HL-60 (cell line): Measurements from ENCODE around the gene CDH23.

Experiments
- DNase-seq, 2 experiments: peaks; one replicate each; pipeline ENCODE4 v3.0.0-alpha.2; 2010 to 2020; ENCODE audit warnings: low read depth in 1 of 2, low spot score in 1 of 2
- H3K27ac ChIP-seq: fragments of 250-450 bp; sonication (Bioruptor Pico); replicated peaks from 2 replicates; pipeline ENCODE4 v1.5.1; 2020; ENCODE audit warnings: mild to moderate bottlenecking, moderate library complexity
- H3K27me3 ChIP-seq: fragments of 250-450 bp; sonication (Bioruptor Pico); 2 replicates; pipeline ENCODE4 v1.5.1; 2021; ENCODE audit warnings: mild to moderate bottlenecking, moderate library complexity; ENCODE audit not compliant: insufficient read depth, poor library complexity, severe bottlenecking
- H3K4me3 ChIP-seq: replicated peaks from 2 replicates; pipeline ENCODE4 v1.5.1; 2011; ENCODE audit warnings: mild to moderate bottlenecking, control low read depth, low read length; ENCODE audit not compliant: insufficient read depth
- GABPA ChIP-seq: IDR thresholded peaks from 2 replicates; pipeline ENCODE4 v1.6.1; 2012; ENCODE audit warnings: low read depth
- POLR2AphosphoS5 ChIP-seq: IDR thresholded peaks from 2 replicates; pipeline ENCODE4 v1.6.1; 2012; ENCODE audit warnings: low read depth
- REST ChIP-seq: IDR thresholded peaks from 2 replicates; pipeline ENCODE4 v1.6.1; 2012; ENCODE audit warnings: low read depth; ENCODE audit not compliant: insufficient replicate concordance
- SPI1 ChIP-seq: IDR thresholded peaks from 2 replicates; pipeline ENCODE4 v1.6.1; 2012; ENCODE audit warnings: low read depth, mild to moderate bottlenecking, borderline replicate concordance
- TF ChIP-seq, protein P1 (sequence below): IDR thresholded peaks from one replicate; pipeline ENCODE4 v1.5.1; 2011; ENCODE audit warnings: low read length, control low read depth, inconsistent platforms; ENCODE audit not compliant: insufficient read depth

CDH23 gene

DNA sequence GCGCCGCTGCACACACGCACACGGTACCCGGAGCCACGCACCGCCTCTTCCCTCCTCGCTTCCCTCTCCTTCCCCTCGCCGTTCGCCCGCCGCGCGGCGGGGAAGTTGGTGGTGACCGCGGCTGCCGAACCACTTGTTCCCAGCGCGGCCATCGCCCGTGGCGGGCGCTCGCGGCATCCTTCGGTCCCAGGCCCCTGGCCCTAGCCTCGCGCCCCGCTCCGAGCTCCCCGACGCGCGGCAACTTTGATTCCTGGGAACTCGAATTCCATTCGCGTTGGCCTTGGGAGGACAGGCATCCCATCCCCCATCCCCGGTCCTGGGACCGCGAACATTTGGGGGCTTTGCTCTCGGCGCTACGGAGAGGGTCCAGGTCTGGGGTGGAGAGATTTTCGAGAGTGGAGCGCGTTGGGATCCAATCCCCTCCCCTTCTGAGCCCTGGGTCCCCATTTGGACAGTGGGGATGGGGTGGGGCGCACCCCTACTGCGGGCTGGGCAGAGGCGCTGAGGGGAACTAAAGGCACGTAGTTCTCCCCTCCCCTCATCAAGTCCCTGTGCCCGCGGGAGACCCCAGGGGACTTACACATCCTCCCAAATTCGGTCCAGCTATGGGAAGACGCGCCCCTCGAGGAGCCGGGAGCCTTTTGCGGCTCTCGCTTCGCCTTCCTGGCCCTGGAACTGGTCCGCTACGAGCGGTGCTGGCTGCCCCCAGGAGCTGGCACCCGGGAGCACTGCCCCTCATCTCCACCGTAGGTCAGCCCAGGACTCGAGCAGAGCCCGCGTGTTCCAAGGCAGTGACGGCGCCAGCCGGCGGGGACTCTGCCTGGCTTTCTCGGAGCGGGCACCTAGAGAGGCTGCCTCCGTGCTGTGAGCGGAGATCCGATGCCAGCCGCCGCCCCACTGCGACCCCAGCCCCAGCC is 834 bp downstream of the CDH23 start:
- Histone ChIP-seq H3K27ac (no peak overlapping the region), H3K27me3 (peaks cover 34% of the 10 kb centered on the region), H3K4me3 (peak overlapping the region; percentile 18)
- TF ChIP-seq GABPA (no peak), SPI1 (no peak)
- TF ChIP-seq, protein P1, sequence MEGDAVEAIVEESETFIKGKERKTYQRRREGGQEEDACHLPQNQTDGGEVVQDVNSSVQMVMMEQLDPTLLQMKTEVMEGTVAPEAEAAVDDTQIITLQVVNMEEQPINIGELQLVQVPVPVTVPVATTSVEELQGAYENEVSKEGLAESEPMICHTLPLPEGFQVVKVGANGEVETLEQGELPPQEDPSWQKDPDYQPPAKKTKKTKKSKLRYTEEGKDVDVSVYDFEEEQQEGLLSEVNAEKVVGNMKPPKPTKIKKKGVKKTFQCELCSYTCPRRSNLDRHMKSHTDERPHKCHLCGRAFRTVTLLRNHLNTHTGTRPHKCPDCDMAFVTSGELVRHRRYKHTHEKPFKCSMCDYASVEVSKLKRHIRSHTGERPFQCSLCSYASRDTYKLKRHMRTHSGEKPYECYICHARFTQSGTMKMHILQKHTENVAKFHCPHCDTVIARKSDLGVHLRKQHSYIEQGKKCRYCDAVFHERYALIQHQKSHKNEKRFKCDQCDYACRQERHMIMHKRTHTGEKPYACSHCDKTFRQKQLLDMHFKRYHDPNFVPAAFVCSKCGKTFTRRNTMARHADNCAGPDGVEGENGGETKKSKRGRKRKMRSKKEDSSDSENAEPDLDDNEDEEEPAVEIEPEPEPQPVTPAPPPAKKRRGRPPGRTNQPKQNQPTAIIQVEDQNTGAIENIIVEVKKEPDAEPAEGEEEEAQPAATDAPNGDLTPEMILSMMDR, result no peak
- peak in 1 of 2 experiments; percentile 24 for DNase-seq

DNA sequence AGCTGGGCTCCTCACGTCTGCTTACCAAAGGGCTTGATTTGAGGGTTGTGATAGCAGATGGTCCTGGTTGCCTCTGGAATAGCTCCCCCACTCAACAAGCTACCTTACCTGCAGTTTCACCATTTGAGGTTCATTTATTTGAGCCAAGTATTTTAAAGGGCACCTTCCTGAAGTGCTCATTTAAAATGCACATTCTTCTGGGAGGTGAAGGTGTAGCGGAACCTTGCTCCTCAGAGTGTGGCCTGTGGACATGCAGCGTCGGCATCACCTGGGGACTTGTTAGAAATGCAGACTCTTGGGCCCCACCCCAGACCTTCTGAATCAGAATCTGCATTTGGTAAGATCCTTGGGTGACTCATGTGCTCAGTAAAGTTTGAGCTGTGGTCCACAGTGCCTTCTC is 2.3 kb downstream of the CDH23 start:
- TF ChIP-seq GABPA (no peak), POLR2AphosphoS5 (no peak), SPI1 (no peak), REST (no peak)
- TF ChIP-seq, protein P1, result no peak
- DNase-seq, result no peak
- Histone ChIP-seq H3K27ac (no peak overlapping the region), H3K27me3 (peaks cover 32% of the 10 kb centered on the region), H3K4me3 (no peak overlapping the region)

DNA sequence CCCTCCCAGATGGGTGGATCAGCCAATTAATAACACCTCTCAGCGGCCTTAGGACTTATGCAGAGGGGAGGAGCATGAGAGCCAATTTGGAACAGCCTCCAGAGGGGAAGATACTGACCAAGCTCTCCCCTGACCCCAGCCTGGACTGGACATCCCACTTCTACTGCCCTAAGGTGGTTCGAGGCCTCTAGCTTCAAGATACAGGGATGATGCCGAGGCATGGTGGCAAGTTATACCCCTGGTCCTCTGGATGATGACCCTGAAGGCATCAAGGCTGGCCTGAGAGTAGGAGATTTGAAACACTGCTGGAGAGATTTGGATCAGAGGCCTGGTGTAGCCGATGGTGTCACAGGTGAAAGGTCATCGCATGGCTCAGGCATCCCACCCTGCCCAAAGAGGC is 3.2 kb downstream of the CDH23 start:
- no peak overlapping the region for H3K4me3 ChIP-seq
- H3K27ac ChIP-seq, result no peak overlapping the region
- DNase-seq, result no peak
- no peak for TF ChIP-seq REST
- TF ChIP-seq, protein P1, result no peak
- peaks cover 32% of the 10 kb centered on the region for H3K27me3 ChIP-seq

DNA sequence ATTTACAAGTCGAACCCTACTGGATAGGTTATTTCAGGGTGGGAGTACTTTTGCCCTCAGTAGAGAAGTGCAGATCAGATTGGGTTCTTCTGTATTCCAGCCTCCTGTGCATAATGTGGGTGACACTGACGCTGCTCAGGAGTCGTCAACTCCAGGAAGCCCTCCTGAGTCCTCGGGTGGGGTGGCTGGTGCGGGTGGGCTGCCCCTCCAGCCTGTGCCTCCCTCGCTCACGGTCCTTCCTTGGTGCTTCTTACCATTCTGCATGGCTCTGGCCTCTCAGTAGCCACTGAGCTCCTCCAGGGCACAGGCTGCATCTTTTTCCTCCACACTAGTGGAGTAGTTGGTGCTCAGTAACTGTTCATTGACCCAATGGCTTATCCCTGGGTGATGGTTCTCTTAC is 4.3 kb downstream of the CDH23 start:
- no peak for TF ChIP-seq GABPA
- no peak for TF ChIP-seq SPI1
- no peak for TF ChIP-seq POLR2AphosphoS5
- TF ChIP-seq REST, result no peak
- TF ChIP-seq, protein P1, result no peak
- H3K4me3 ChIP-seq, result no peak overlapping the region
- H3K27me3 ChIP-seq, result peaks cover 26% of the 10 kb centered on the region
- no peak for DNase-seq
- no peak overlapping the region for H3K27ac ChIP-seq
